Panc1 (cell line): Measurements from ENCODE around the gene EML5. TPM values are rescaled to one million over a fixed set of nuclear protein-coding genes. Genes with fewer than 3 reads are reported as not detected.

ENCODE experiments used
- ATAC-seq: fragments of 200-7000 bp; cut with Tn5 transposase; 2 replicates; pipeline ENCODE4 v1.9.1; 2020; ENCODE audit warnings: mild to moderate bottlenecking, moderate library complexity
- BruUV-seq: library from RNA; stranded (reverse); fragments of 400-500 nt; replicated peaks from 2 replicates; lab custom pipeline; 2021; lab: Mats Ljungman, UMichigan
- CTCF ChIA-PET: fragments of 300-600 bp; sonication (Branson Sonifier 250); formaldehyde crosslinking; loops from one replicate; lab custom pipeline; 2022; ENCODE audit warnings: antibody characterized with exemption; lab: Charles Lee
- POLR2A ChIA-PET: fragments of 300-600 bp; sonication (Branson Sonifier 250); formaldehyde crosslinking; loops from one replicate; lab custom pipeline; 2022; ENCODE audit warnings: antibody characterized with exemption; lab: Charles Lee
- DNase-seq: peaks from one replicate; pipeline ENCODE4 v3.0.0-alpha.2; 2010; ENCODE audit warnings: low read depth, low spot score
- H3K27ac ChIP-seq: 2 replicates; pipeline ENCODE4 v1.5.1; 2011; ENCODE audit warnings: mild to moderate bottlenecking, low read length, inconsistent platforms
- H3K27me3 ChIP-seq: fragments of 200-500 bp; sonication (Bioruptor generic); 2 replicates; pipeline ENCODE4 v1.6.0; 2014; ENCODE audit warnings: low read length, inconsistent platforms; ENCODE audit not compliant: control insufficient read depth, insufficient read depth
- H3K36me3 ChIP-seq: fragments of 200-500 bp; sonication (Bioruptor generic); 2 replicates; pipeline ENCODE4 v1.5.1; 2014; ENCODE audit warnings: inconsistent platforms, mild to moderate bottlenecking, low read length, moderate library complexity; ENCODE audit not compliant: control insufficient read depth, insufficient read depth
- H3K4me1 ChIP-seq: 2 replicates; pipeline ENCODE4 v1.5.1; 2011; ENCODE audit warnings: inconsistent platforms, mild to moderate bottlenecking, low read length, moderate library complexity; ENCODE audit not compliant: control insufficient read depth, insufficient read depth
- H3K4me3 ChIP-seq, 2 experiments: 2 replicates each; pipeline ENCODE4 v1.5.1; 2011 to 2012; ENCODE audit warnings: low read depth in 2 of 2, low read length in 2 of 2, mild to moderate bottlenecking in 2 of 2, inconsistent platforms in 1 of 2, moderate library complexity in 1 of 2
- H3K9me3 ChIP-seq: fragments of 200-500 bp; sonication (Bioruptor generic); 2 replicates; pipeline ENCODE4 v1.5.1; 2014; ENCODE audit warnings: low read depth, mild to moderate bottlenecking, inconsistent platforms, low read length, moderate library complexity; ENCODE audit not compliant: control insufficient read depth, insufficient read depth
- CTCF ChIP-seq: fragments of 450-650 bp; IDR thresholded peaks from 2 replicates; pipeline ENCODE4 v1.5.1; 2017; ENCODE audit warnings: mild to moderate bottlenecking
- POLR2AphosphoS5 ChIP-seq: IDR thresholded peaks from 2 replicates; pipeline ENCODE4 v1.6.1; 2012; ENCODE audit warnings: mild to moderate bottlenecking, low read depth, low read length, moderate library complexity
- REST ChIP-seq, 2 experiments: IDR thresholded peaks; 2 replicates each; pipeline ENCODE4 v1.6.1; 2011 to 2012; ENCODE audit warnings: low read depth in 2 of 2, control low read depth in 1 of 2, low read length in 1 of 2, mild to moderate bottlenecking in 1 of 2, moderate library complexity in 1 of 2; ENCODE audit not compliant: insufficient read depth in 1 of 2
- SIN3A ChIP-seq: IDR thresholded peaks from 2 replicates; pipeline ENCODE4 v1.6.1; 2012; ENCODE audit warnings: low read depth, mild to moderate bottlenecking, low read length, moderate library complexity, borderline replicate concordance; ENCODE audit not compliant: insufficient read depth
- TCF7L2 ChIP-seq: IDR thresholded peaks from 2 replicates; pipeline ENCODE4 v1.6.1; 2011; ENCODE audit warnings: mild to moderate bottlenecking, low read depth, low read length, inconsistent platforms
- in situ Hi-C: cut with HindIII; loops from 2 replicates; pipeline ENCODE4 v1.10.0; 2016; ENCODE audit warnings: low sequenced_read_pairs, low pct_unique_long_range_greater_than_20kb
- intact Hi-C: fragments of 100-400 bp; cut with micrococcal nuclease; formaldehyde crosslinking; loops from one replicate; pipeline ENCODE4 v1.10.0; 2022; ENCODE audit not compliant: unreplicated experiment
- total RNA-seq: library from RNA; stranded (reverse); gene quantifications from one replicate; pipeline ENCODE4 v1.2.1, GENCODE V29; 2021; ENCODE audit not compliant: unreplicated experiment

The EML5 gene
- total RNA-seq, 1 experiment from 2014 or later: 0.10 TPM

- ChIA-PET POLR2A (no interaction called here), CTCF (no interaction called here)
- Histone ChIP-seq H3K4me1 (no peaks in the 10 kb centered on the region), H3K36me3 (no peaks in the 10 kb centered on the region), H3K27me3 (no peaks in the 10 kb centered on the region), H3K4me3 (no peak overlapping the region), H3K9me3 (no peaks in the 10 kb centered on the region), H3K27ac (no peak overlapping the region)
- in situ Hi-C loops: no loop called here
- DNase-seq (no peak), ATAC-seq (no peak)
- no TSS peak for BruUV-seq
- TF ChIP-seq SIN3A: no peak
- no peak for TF ChIP-seq TCF7L2
- no peak for TF ChIP-seq CTCF
- TF ChIP-seq POLR2AphosphoS5: no peak
- no peak for TF ChIP-seq REST (IDR thresholded peaks at IDR 0.05; ENCODE audit: insufficient read depth in 1 of 2, low read depth in 2 of 2, low read length in 1 of 2)
- intact Hi-C loops: no loop called here
These were observed 11.7 kb upstream of the EML5 start for GRCh38 chr14:88804477-88804876.

- no peak for ATAC-seq
- in situ Hi-C loops (no loop called here), intact Hi-C loops (no loop called here)
- BruUV-seq: no TSS peak
- Histone ChIP-seq H3K9me3 (no peaks in the 10 kb centered on the region), H3K36me3 (no peaks in the 10 kb centered on the region), H3K27ac (no peak overlapping the region), H3K4me1 (no peaks in the 10 kb centered on the region), H3K27me3 (no peaks in the 10 kb centered on the region), H3K4me3 (no peak overlapping the region)
- no peak for DNase-seq
- CTCF ChIA-PET: no interaction called here
- TF ChIP-seq REST (IDR thresholded peaks at IDR 0.05; ENCODE audit: insufficient read depth in 1 of 2, low read depth in 2 of 2, low read length in 1 of 2) (no peak), POLR2AphosphoS5 (no peak), TCF7L2 (no peak), SIN3A (no peak), CTCF (no peak)
- POLR2A ChIA-PET: no interaction called here
These were observed 11.3 kb upstream of the EML5 start for GRCh38 chr14:88804035-88804434.
